ENCODE data around the gene BZW2.
"Not testable (repeated sequence)": the region's sequence is repeated elsewhere in the genome, so short reads cannot be mapped to it uniquely, and the experiment has no call there.

BZW2 gene

DNA sequence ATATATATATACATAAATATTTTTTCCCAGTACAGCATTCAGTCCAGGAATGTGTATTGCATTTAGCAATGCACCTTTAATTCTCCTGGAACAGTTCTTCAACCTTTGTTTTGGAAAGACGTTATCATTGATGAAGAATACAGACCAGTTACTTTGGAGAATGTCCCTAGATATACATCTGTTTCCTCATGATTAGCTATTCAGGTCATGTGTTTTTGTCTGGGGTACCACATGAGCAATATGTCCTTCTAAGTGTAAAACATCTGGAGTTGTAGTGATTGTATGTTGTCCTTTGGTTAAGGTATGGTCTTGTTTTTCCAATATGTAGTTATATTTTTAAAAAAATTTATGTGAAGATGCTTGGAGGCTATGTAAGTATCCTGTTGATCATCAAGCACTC lies 10.2 kb downstream of the BZW2 start:
- no peak for DNase-seq (ENCODE audit: low spot score)
- TF ChIP-seq, protein P1, sequence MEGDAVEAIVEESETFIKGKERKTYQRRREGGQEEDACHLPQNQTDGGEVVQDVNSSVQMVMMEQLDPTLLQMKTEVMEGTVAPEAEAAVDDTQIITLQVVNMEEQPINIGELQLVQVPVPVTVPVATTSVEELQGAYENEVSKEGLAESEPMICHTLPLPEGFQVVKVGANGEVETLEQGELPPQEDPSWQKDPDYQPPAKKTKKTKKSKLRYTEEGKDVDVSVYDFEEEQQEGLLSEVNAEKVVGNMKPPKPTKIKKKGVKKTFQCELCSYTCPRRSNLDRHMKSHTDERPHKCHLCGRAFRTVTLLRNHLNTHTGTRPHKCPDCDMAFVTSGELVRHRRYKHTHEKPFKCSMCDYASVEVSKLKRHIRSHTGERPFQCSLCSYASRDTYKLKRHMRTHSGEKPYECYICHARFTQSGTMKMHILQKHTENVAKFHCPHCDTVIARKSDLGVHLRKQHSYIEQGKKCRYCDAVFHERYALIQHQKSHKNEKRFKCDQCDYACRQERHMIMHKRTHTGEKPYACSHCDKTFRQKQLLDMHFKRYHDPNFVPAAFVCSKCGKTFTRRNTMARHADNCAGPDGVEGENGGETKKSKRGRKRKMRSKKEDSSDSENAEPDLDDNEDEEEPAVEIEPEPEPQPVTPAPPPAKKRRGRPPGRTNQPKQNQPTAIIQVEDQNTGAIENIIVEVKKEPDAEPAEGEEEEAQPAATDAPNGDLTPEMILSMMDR (IDR thresholded peaks at IDR 0.05; ENCODE audit: borderline replicate concordance, control extremely low read depth, extremely low read depth, insufficient read depth, missing control alignments): no peak
- in situ Hi-C loops (cut with MboI; ENCODE audit: low sequenced_read_pairs, unreplicated experiment): no loop called here

DNA sequence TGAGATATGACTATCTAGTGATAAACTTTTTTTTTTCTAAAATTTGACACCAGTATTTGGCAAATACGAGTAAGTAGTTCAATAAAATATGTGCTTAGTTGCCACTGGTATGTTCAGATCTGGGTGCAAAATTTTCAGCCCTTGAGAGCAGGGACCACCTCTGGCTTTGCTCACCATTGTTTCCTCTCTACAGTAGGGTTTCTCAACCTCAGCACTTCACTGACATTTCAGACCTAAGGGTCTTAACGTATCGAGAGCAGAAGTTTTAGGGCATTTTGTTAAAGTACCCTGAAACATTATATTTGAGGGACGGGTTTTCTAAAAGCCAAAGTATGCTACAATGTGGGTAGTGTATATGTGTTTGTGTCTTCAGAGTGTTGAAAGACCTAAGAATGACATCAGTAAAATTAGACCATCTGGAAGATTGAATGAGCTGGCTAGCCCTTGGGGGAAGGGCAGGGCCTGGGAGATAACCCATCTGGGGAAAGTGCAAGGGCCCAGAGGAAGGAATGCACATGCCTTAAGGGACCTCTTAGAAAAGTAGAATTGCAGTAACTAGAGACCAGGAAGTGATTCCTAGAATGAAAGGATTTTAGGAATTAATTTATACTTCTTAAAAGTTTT lies 11.8 kb downstream of the BZW2 start:
- DNase-seq (ENCODE audit: low spot score): no peak
- TF ChIP-seq, protein P1 (IDR thresholded peaks at IDR 0.05; ENCODE audit: borderline replicate concordance, control extremely low read depth, extremely low read depth, insufficient read depth, missing control alignments): no peak
- in situ Hi-C loops (cut with MboI; ENCODE audit: low sequenced_read_pairs, unreplicated experiment): no loop called here

DNA sequence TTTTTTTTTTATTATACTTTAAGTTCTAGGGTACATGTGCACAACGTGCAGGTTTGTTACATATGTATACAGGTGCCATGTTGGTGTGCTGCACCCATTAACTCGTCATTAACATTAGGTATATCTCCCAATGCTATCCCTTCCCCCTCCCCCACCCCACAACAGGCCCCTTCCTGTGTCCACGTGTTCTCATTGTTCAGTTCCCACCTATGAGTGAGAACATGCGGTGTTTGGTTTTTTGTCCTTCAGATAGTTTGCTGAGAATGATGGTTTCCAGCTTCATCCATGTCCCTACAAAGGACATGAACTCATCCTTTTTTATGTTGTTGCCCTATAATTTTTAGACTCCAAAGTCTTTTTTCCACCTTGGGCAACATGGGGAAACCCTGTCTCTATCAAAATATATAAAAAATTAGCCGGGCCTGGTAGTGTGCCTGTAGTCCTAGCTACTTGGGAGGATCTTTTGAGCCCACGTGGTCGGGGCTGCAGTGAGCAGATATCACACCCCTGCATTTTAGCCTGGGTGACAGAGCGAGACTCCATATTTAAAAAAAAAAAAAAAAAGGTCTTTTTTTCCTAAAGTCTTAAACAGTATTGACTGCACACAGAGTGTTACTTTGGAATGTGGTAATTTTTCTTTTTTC lies 14.0 kb downstream of the BZW2 start:
- in situ Hi-C loops (cut with MboI; ENCODE audit: low sequenced_read_pairs, unreplicated experiment); DNase-seq (ENCODE audit: low spot score): not testable (repeated sequence)

DNA sequence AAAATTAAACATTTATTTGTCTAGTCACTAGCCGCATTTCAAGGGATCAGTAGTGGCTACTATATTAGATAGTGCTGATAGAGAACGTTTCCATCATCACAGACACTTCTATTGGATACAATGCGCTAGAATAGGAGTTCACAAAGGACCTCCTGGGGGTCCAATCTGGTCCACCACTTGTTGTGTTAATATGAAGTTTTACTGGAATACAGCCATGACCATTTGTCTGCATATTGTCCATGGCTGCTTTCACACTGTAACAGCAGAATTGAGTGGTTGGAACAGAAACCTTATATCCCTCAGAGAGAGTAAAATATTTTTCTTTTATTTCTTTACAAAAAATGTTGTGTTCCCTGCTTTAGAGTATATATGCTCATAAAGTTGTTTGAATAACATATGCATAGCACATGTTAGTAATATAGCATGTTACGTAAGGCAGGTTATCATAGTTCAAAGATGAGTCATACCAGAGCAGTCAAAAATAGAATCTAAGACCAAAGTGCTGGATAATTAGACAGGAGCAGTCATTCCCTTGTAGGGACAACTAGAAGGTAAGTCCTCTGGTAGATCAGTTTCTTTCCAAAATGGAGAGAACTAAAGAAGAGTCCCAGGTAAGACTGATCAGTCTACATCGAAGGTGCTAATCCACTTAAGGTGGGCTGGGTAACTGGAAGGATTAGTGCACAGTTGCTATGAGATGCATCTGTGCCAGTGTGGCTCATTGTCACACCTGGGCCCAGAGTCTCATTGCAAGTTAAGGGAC lies 14.9 kb downstream of the BZW2 start:
- in situ Hi-C loops (cut with MboI; ENCODE audit: low sequenced_read_pairs, unreplicated experiment): no loop called here
- TF ChIP-seq, protein P1 (IDR thresholded peaks at IDR 0.05; ENCODE audit: borderline replicate concordance, control extremely low read depth, extremely low read depth, insufficient read depth, missing control alignments): no peak
- no peak for DNase-seq (ENCODE audit: low spot score)

DNA sequence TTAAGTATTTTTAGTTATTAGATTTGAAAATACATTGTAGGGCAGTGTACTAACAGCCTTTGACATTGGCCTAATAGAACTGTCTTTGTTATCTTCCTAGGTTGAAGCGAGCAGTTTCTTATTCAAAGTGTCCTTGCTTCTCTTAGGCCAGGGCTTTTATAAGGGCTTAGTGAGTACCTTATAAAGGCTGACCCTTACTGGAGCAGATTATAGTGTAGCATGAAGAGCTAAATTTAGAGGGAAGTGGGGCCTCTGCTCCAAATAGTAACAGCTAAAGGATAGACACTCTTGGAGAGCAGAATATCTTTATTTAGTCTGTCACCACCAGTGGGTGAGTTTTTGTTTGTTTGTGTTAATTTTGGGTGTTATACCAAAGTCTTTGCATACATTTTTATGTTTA lies 15.9 kb downstream of the BZW2 start:
- TF ChIP-seq, protein P1 (IDR thresholded peaks at IDR 0.05; ENCODE audit: borderline replicate concordance, control extremely low read depth, extremely low read depth, insufficient read depth, missing control alignments): no peak
- DNase-seq (ENCODE audit: low spot score): no peak
- in situ Hi-C loops (cut with MboI; ENCODE audit: low sequenced_read_pairs, unreplicated experiment): no loop called here

DNA sequence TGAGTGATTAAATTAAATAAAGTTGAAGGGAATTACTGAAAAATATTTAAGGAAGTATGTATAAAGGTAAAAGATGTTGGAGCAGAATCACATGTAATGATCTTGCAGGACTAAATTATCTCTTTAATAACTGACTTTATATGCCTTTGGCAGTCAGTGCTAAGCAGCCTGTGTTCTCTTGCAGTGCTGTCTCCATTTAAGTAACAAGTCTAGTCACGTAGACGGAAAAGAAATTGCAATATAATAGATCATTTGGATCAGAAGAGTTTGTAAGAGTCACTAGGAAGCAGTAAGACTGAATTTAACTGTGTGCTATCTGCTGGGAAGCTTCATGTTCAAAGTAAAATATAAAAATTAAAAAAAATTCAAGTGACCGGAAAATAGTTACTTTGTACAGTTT lies 21.4 kb downstream of the BZW2 start:
- TF ChIP-seq, protein P1 (IDR thresholded peaks at IDR 0.05; ENCODE audit: borderline replicate concordance, control extremely low read depth, extremely low read depth, insufficient read depth, missing control alignments): no peak
- no peak for DNase-seq (ENCODE audit: low spot score)
- in situ Hi-C loops (cut with MboI; ENCODE audit: low sequenced_read_pairs, unreplicated experiment): no loop called here

All from GM13976 (cell line).